HEK293 (cell line): ENCODE data around the gene ITGB2.
A peak's percentile ranks its signal among the peaks of the same experiment; 100 is the strongest.

Experiments
- CTCF ChIA-PET: fragments of 350-600 bp; formaldehyde crosslinking; extraction: SDS; loops from one replicate; lab custom pipeline; 2021; ENCODE audit warnings: antibody characterized with exemption; lab: Yijun Ruan, JAX
- POLR2A ChIA-PET: fragments of 300-600 bp; formaldehyde crosslinking; extraction: SDS; loops from one replicate; lab custom pipeline; 2020; ENCODE audit warnings: antibody characterized with exemption, inconsistent platforms; lab: Yijun Ruan, JAX
- H3K27ac ChIP-seq: fragments of 200-500 bp; sonication (Bioruptor generic); 2 replicates; pipeline ENCODE4 v1.5.1; 2014; ENCODE audit warnings: low read depth, low read length, control low read depth, inconsistent platforms; ENCODE audit errors: extremely low read depth
- H3K36me3 ChIP-seq, 2 experiments: fragments of 200-500 bp in 1 of 2; sonication (Bioruptor generic) in 1 of 2; 1 replicate in 1 of 2; 2 replicates in 1 of 2; pipeline ENCODE4 v1.5.1; 2014 to 2017; ENCODE audit warnings: inconsistent platforms in 2 of 2, low read length in 2 of 2; ENCODE audit not compliant: control insufficient read depth in 2 of 2, insufficient read depth in 1 of 2
- H3K4me1 ChIP-seq: fragments of 200-500 bp; sonication (Bioruptor generic); 2 replicates; pipeline ENCODE4 v1.5.1; 2014; ENCODE audit warnings: mild to moderate bottlenecking, low read length, inconsistent platforms; ENCODE audit not compliant: control insufficient read depth, insufficient read depth
- H3K4me3 ChIP-seq: 2 replicates; pipeline ENCODE4 v1.5.1; 2011; ENCODE audit warnings: low read depth, mild to moderate bottlenecking, control low read depth, low read length, moderate library complexity
- H3K9me3 ChIP-seq: fragments of 200-500 bp; sonication (Bioruptor generic); 2 replicates; pipeline ENCODE4 v1.5.1; 2014; ENCODE audit warnings: low read depth, low read length, inconsistent platforms; ENCODE audit not compliant: control insufficient read depth, insufficient read depth
- KLF8 ChIP-seq: fragments of 450-650 bp; formaldehyde crosslinking; IDR thresholded peaks from 2 replicates; pipeline ENCODE4 v1.5.1; 2016; ENCODE audit warnings: missing biosample characterization, missing genetic modification characterization
- MZF1 ChIP-seq: fragments of 450-650 bp; formaldehyde crosslinking; IDR thresholded peaks from 2 replicates; pipeline ENCODE4 v1.5.1; 2017; ENCODE audit warnings: missing biosample characterization, missing genetic modification characterization, borderline replicate concordance
- OSR2 ChIP-seq: fragments of 450-650 bp; formaldehyde crosslinking; IDR thresholded peaks from 2 replicates; pipeline ENCODE4 v1.5.1; 2016; ENCODE audit warnings: missing biosample characterization, missing genetic modification characterization
- YY2 ChIP-seq: fragments of 450-650 bp; formaldehyde crosslinking; IDR thresholded peaks from 2 replicates; pipeline ENCODE4 v1.5.1; 2016; ENCODE audit warnings: missing biosample characterization, missing genetic modification characterization
- ZBTB17 ChIP-seq: fragments of 450-650 bp; formaldehyde crosslinking; IDR thresholded peaks from 2 replicates; pipeline ENCODE4 v1.5.1; 2016; ENCODE audit warnings: missing biosample characterization, missing genetic modification characterization
- ZBTB26 ChIP-seq: fragments of 450-650 bp; formaldehyde crosslinking; optimal IDR thresholded peaks from 2 replicates; pipeline ENCODE3; 2016; ENCODE audit warnings: missing biosample characterization, mild to moderate bottlenecking, missing genetic modification characterization
- ZIC2 ChIP-seq: fragments of 450-650 bp; formaldehyde crosslinking; IDR thresholded peaks from 2 replicates; pipeline ENCODE4 v1.5.1; 2016; ENCODE audit warnings: missing biosample characterization, missing genetic modification characterization
- ZNF266 ChIP-seq: fragments of 450-650 bp; formaldehyde crosslinking; IDR thresholded peaks from 2 replicates; pipeline ENCODE4 v1.5.1; 2016; ENCODE audit warnings: missing biosample characterization, missing genetic modification characterization, low read depth
- ZNF354C ChIP-seq: fragments of 450-650 bp; formaldehyde crosslinking; IDR thresholded peaks from 2 replicates; pipeline ENCODE4 v1.5.1; 2016; ENCODE audit warnings: missing biosample characterization, missing genetic modification characterization, low read depth, borderline replicate concordance
- ZNF423 ChIP-seq: fragments of 450-650 bp; formaldehyde crosslinking; IDR thresholded peaks from 2 replicates; pipeline ENCODE4 v1.5.1; 2016; ENCODE audit warnings: missing biosample characterization, missing genetic modification characterization
- ZNF624 ChIP-seq: fragments of 450-650 bp; formaldehyde crosslinking; IDR thresholded peaks from 2 replicates; pipeline ENCODE4 v1.5.1; 2017; ENCODE audit warnings: missing biosample characterization, missing genetic modification characterization
- ZNF629 ChIP-seq: fragments of 450-650 bp; formaldehyde crosslinking; IDR thresholded peaks from 2 replicates; pipeline ENCODE4 v1.5.1; 2017; ENCODE audit warnings: missing biosample characterization, missing genetic modification characterization
- ZSCAN4 ChIP-seq: fragments of 450-650 bp; formaldehyde crosslinking; IDR thresholded peaks from 2 replicates; pipeline ENCODE4 v1.5.1; 2017; ENCODE audit warnings: missing biosample characterization, missing genetic modification characterization

Gene ITGB2

GRCh38 chr21:44854664-44855446 is 65.8 kb downstream of the ITGB2 start:
- no peak overlapping the region for H3K4me3 ChIP-seq
- TF ChIP-seq ZBTB17 (tag by site-specific recombination) (peak; percentile 44; the same call in 1 of the 2 replicates), ZNF354C (tag by site-specific recombination) (no peak)
- TF ChIP-seq, all 188 proteins: peak for 1
- H3K27ac ChIP-seq, result no peak overlapping the region
- H3K4me1 ChIP-seq, result no peaks in the 10 kb centered on the region
- H3K36me3 ChIP-seq, result peaks cover under 1 to 94% of the 10 kb centered on the region in 2 experiments; a peak in 2 of 3 replicates
- no peaks in the 10 kb centered on the region for H3K9me3 ChIP-seq
- POLR2A ChIA-PET, result interaction anchor here (0.6 kb wide), 2 partner anchors 16 to 53 kb away, joined by 3 to 10 read pairs; partner anchors contain the start of gene UBE2G2
- CTCF ChIA-PET, result interaction anchor here (1.2 kb wide), 1 partner anchor 9 kb away, joined by 3 read pairs; no protein-coding TSS in a partner anchor

- H3K9me3 ChIP-seq, result no peaks in the 10 kb centered on the region
- ChIA-PET CTCF (no interaction called here), POLR2A (interaction anchor here (0.6 kb wide), 1 partner anchor 53 kb away, joined by 10 read pairs; the partner anchor contains the start of gene UBE2G2)
- H3K4me1 ChIP-seq, result no peaks in the 10 kb centered on the region
- TF ChIP-seq ZNF624 (tag by site-specific recombination) (no peak), ZSCAN4 (tag by site-specific recombination) (no peak), YY2 (no peak), KLF8 (tag by site-specific recombination) (no peak), ZNF423 (tag by site-specific recombination) (no peak), OSR2 (tag by site-specific recombination) (no peak), ZBTB26 (tag by site-specific recombination) (no peak), MZF1 (no peak)
- peaks cover 0 to 94% of the 10 kb centered on the region in 2 experiments; a peak in 2 of 3 replicates for H3K36me3 ChIP-seq
- H3K27ac ChIP-seq, result no peak overlapping the region
- H3K4me3 ChIP-seq, result no peak overlapping the region
These were observed 66.4 kb downstream of the ITGB2 start for GRCh38 chr21:44854391-44854663.

- Histone ChIP-seq H3K27ac (no peak overlapping the region), H3K4me3 (no peak overlapping the region), H3K4me1 (no peaks in the 10 kb centered on the region), H3K9me3 (no peaks in the 10 kb centered on the region), H3K36me3 (peaks cover 0 to 94% of the 10 kb centered on the region in 2 experiments; a peak in 2 of 3 replicates)
- CTCF ChIA-PET, result interaction anchor here (0.5 kb wide), 1 partner anchor 39 kb away, joined by 4 read pairs; no protein-coding TSS in a partner anchor
- TF ChIP-seq ZIC2 (no peak), ZNF629 (tag by site-specific recombination) (no peak), ZNF266 (tag by site-specific recombination) (no peak)
- POLR2A ChIA-PET, result interaction anchor here (0.6 kb wide), 2 partner anchors 52 to 83 kb away, joined by 3 to 10 read pairs; partner anchors contain the start of gene UBE2G2
These were observed 66.9 kb downstream of the ITGB2 start for GRCh38 chr21:44853601-44854390.
